SU-DHL-6 (cell line): Measurements from ENCODE around the gene PDE6H.

Experiments
- H2AFZ ChIP-seq: fragments of 200-600 bp; sonication (generic); 2 replicates; pipeline ENCODE4 v1.6.1; 2014; ENCODE audit warnings: low read depth, mild to moderate bottlenecking, moderate library complexity, mixed read lengths, antibody characterized with exemption, low read length; ENCODE audit not compliant: severe bottlenecking
- H3F3A ChIP-seq: fragments of 200-600 bp; shearing (Covaris generic); 2 replicates; pipeline ENCODE4 v1.6.0; 2016; ENCODE audit warnings: antibody characterized with exemption, mild to moderate bottlenecking; ENCODE audit not compliant: insufficient read depth
- H3K27ac ChIP-seq: fragments of 200-600 bp; sonication (generic); 2 replicates; pipeline ENCODE4 v1.5.1; 2016; ENCODE audit warnings: low read depth, mild to moderate bottlenecking, low read length, moderate library complexity, mixed read lengths
- H3K27me3 ChIP-seq: fragments of 200-600 bp; sonication (generic), shearing (Covaris generic); 2 replicates; pipeline ENCODE4 v1.6.0; 2014; ENCODE audit warnings: mild to moderate bottlenecking, low read length
- H3K36me3 ChIP-seq: fragments of 200-600 bp; sonication (generic); 2 replicates; pipeline ENCODE4 v1.6.1; 2014; ENCODE audit warnings: mild to moderate bottlenecking, low read length, mixed read lengths
- H3K4me2 ChIP-seq: fragments of 300-600, 200-600 bp; shearing (Covaris generic), sonication (generic); 2 replicates; pipeline ENCODE4 v1.6.0; 2014; ENCODE audit warnings: low read length, low read depth, mild to moderate bottlenecking; ENCODE audit not compliant: poor library complexity, severe bottlenecking
- H3K4me3 ChIP-seq: fragments of 200-600 bp; sonication (generic); 2 replicates; pipeline ENCODE4 v1.5.1; 2014; ENCODE audit warnings: antibody characterized with exemption, low read length, mild to moderate bottlenecking, mixed read lengths; ENCODE audit not compliant: insufficient read depth, poor library complexity, severe bottlenecking
- H3K79me2 ChIP-seq: fragments of 200-600 bp; sonication (generic); 2 replicates; pipeline ENCODE4 v1.6.1; 2014; ENCODE audit warnings: mild to moderate bottlenecking, low read length, moderate library complexity; ENCODE audit not compliant: insufficient read depth
- H3K9ac ChIP-seq: fragments of 200-600 bp; sonication (generic); 2 replicates; pipeline ENCODE4 v1.7.0; 2014; ENCODE audit warnings: mild to moderate bottlenecking, low read length
- H3K9me2 ChIP-seq: fragments of 200-600 bp; sonication (generic); replicated peaks from 2 replicates; pipeline ENCODE4 v1.6.1; 2014; ENCODE audit warnings: low read length; ENCODE audit not compliant: insufficient read depth
- H3K9me3 ChIP-seq: fragments of 200-600 bp; sonication (generic); 2 replicates; pipeline ENCODE4 v1.6.1; 2014; ENCODE audit warnings: low read length, mixed read lengths; ENCODE audit not compliant: insufficient read depth
- H4K20me1 ChIP-seq: fragments of 200-600 bp; sonication (generic); 2 replicates; pipeline ENCODE4 v1.6.1; 2014; ENCODE audit warnings: low read depth, mild to moderate bottlenecking, antibody characterized with exemption, low read length, moderate library complexity, mixed read lengths
- CTCF ChIP-seq: fragments of 200-600 bp; sonication (generic); IDR thresholded peaks from one replicate; pipeline ENCODE4 v1.5.1; 2017; ENCODE audit warnings: antibody characterized with exemption, mild to moderate bottlenecking, low read length, moderate library complexity; ENCODE audit not compliant: insufficient read depth, poor library complexity, severe bottlenecking
- EZH2phosphoT487 ChIP-seq: fragments of 200-600 bp; sonication (generic), shearing (Covaris generic); conservative IDR thresholded peaks from 2 replicates; pipeline ENCODE4 v1.6.1; 2018; ENCODE audit warnings: mild to moderate bottlenecking, antibody characterized with exemption, low read length, moderate library complexity, mixed read lengths

PDE6H gene

GRCh38 chr12:14979468-14979867 is 6.6 kb downstream of the PDE6H start:
- H3K27me3 ChIP-seq: no peaks in the 10 kb centered on the region
- H3K27ac ChIP-seq: no peak overlapping the region
- no peaks in the 10 kb centered on the region for H3K79me2 ChIP-seq
- H3K9me2 ChIP-seq: no peaks in the 10 kb centered on the region
- H3K4me3 ChIP-seq: no peak overlapping the region
- no peaks in the 10 kb centered on the region for H3K36me3 ChIP-seq
- no peak overlapping the region for H2AFZ ChIP-seq
- H4K20me1 ChIP-seq: no peaks in the 10 kb centered on the region
- no peak overlapping the region for H3K4me2 ChIP-seq
- H3K9ac ChIP-seq: no peak overlapping the region
- TF ChIP-seq EZH2phosphoT487 (no peak), CTCF (no peak)
- no peaks in the 10 kb centered on the region for H3K9me3 ChIP-seq
- H3F3A ChIP-seq: no peaks in the 10 kb centered on the region

- Histone ChIP-seq H3K4me2 (no peak overlapping the region), H3K36me3 (no peaks in the 10 kb centered on the region), H3K79me2 (no peaks in the 10 kb centered on the region), H2AFZ (no peak overlapping the region), H3F3A (no peaks in the 10 kb centered on the region), H3K27me3 (no peaks in the 10 kb centered on the region), H4K20me1 (no peaks in the 10 kb centered on the region), H3K9me2 (no peaks in the 10 kb centered on the region), H3K27ac (no peak overlapping the region), H3K9me3 (no peaks in the 10 kb centered on the region), H3K4me3 (no peak overlapping the region), H3K9ac (no peak overlapping the region)
- TF ChIP-seq EZH2phosphoT487: no peak
- no peak for TF ChIP-seq CTCF
Measured at GRCh38 chr12:14981049-14981448, 8.2 kb downstream of the PDE6H start.

GRCh38 chr12:14982562-14982961 is 9.7 kb downstream of the PDE6H start:
- Histone ChIP-seq H3K27ac (no peak overlapping the region), H2AFZ (no peak overlapping the region), H3K9me3 (no peaks in the 10 kb centered on the region)

More at GRCh38 chr12:14982562-14982961, 9.7 kb downstream of the PDE6H start:
- no peak for TF ChIP-seq EZH2phosphoT487
- no peak for TF ChIP-seq CTCF
- H3K9ac ChIP-seq: no peak overlapping the region
- no peaks in the 10 kb centered on the region for H4K20me1 ChIP-seq
- no peaks in the 10 kb centered on the region for H3K79me2 ChIP-seq
- H3F3A ChIP-seq: no peaks in the 10 kb centered on the region
- H3K27me3 ChIP-seq: no peaks in the 10 kb centered on the region
- no peak overlapping the region for H3K4me3 ChIP-seq
- H3K36me3 ChIP-seq: no peaks in the 10 kb centered on the region
- H3K9me2 ChIP-seq: no peaks in the 10 kb centered on the region
- H3K4me2 ChIP-seq: no peak overlapping the region
